ENCODE data around the gene AKT3.
"Not testable (repeated sequence)": the region's sequence is repeated elsewhere in the genome, so short reads cannot be mapped to it uniquely, and the experiment has no call there.

AKT3 gene

GRCh38 chr1:243598433-243598832 is 251.6 kb downstream of the AKT3 start:
- H3K9me3 ChIP-seq (ENCODE audit: control insufficient read depth in 1 of 2, low read length in 2 of 2) = peaks cover 3% of the 10 kb centered on the region in 2 donors
- H3K36me3 ChIP-seq (ENCODE audit: control insufficient read depth in 1 of 2, insufficient read depth in 2 of 2, low read length in 2 of 2) = no peaks in the 10 kb centered on the region
- H3K27me3 ChIP-seq (ENCODE audit: control insufficient read depth in 1 of 2, insufficient read depth in 2 of 2, low read length in 2 of 2) = no peaks in the 10 kb centered on the region
- H3K4me3 ChIP-seq (ENCODE audit: low read depth in 1 of 2, low read length in 2 of 2) = no peak overlapping the region
- H3K9ac ChIP-seq (ENCODE audit: low read depth in 1 of 2, low read length in 2 of 2) = no peak overlapping the region
- no peaks in the 10 kb centered on the region for H3K4me1 ChIP-seq (ENCODE audit: control insufficient read depth in 1 of 2, insufficient read depth in 2 of 2, low read length in 2 of 2)
- no peak overlapping the region for H3K27ac ChIP-seq (ENCODE audit: low read depth, low read length)

- Histone ChIP-seq H3K4me3 (ENCODE audit: low read depth in 1 of 2, low read length in 2 of 2) (no peak overlapping the region), H3K27ac (ENCODE audit: low read depth, low read length) (no peak overlapping the region), H3K36me3 (ENCODE audit: control insufficient read depth in 1 of 2, insufficient read depth in 2 of 2, low read length in 2 of 2) (no peaks in the 10 kb centered on the region), H3K9me3 (ENCODE audit: control insufficient read depth in 1 of 2, low read length in 2 of 2) (peaks cover 3% of the 10 kb centered on the region in 2 donors), H3K4me1 (ENCODE audit: control insufficient read depth in 1 of 2, insufficient read depth in 2 of 2, low read length in 2 of 2) (no peaks in the 10 kb centered on the region), H3K9ac (ENCODE audit: low read depth in 1 of 2, low read length in 2 of 2) (no peak overlapping the region), H3K27me3 (ENCODE audit: control insufficient read depth in 1 of 2, insufficient read depth in 2 of 2, low read length in 2 of 2) (no peaks in the 10 kb centered on the region)
Observed at GRCh38 chr1:243597383-243597782, 252.7 kb downstream of the AKT3 start.

GRCh38 chr1:243596431-243597062 is 253.5 kb downstream of the AKT3 start:
- no peaks in the 10 kb centered on the region for H3K9me3 ChIP-seq (ENCODE audit: control insufficient read depth in 1 of 2, low read length in 2 of 2)
- H3K9ac ChIP-seq (ENCODE audit: low read depth in 1 of 2, low read length in 2 of 2) = no peak overlapping the region
- no peaks in the 10 kb centered on the region for H3K36me3 ChIP-seq (ENCODE audit: control insufficient read depth in 1 of 2, insufficient read depth in 2 of 2, low read length in 2 of 2)
- no peaks in the 10 kb centered on the region for H3K4me1 ChIP-seq (ENCODE audit: control insufficient read depth in 1 of 2, insufficient read depth in 2 of 2, low read length in 2 of 2)
- no peak overlapping the region for H3K27ac ChIP-seq (ENCODE audit: low read depth, low read length)
- H3K4me3 ChIP-seq (ENCODE audit: low read depth in 1 of 2, low read length in 2 of 2) = no peak overlapping the region
- H3K27me3 ChIP-seq (ENCODE audit: control insufficient read depth in 1 of 2, insufficient read depth in 2 of 2, low read length in 2 of 2) = no peaks in the 10 kb centered on the region

DNA sequence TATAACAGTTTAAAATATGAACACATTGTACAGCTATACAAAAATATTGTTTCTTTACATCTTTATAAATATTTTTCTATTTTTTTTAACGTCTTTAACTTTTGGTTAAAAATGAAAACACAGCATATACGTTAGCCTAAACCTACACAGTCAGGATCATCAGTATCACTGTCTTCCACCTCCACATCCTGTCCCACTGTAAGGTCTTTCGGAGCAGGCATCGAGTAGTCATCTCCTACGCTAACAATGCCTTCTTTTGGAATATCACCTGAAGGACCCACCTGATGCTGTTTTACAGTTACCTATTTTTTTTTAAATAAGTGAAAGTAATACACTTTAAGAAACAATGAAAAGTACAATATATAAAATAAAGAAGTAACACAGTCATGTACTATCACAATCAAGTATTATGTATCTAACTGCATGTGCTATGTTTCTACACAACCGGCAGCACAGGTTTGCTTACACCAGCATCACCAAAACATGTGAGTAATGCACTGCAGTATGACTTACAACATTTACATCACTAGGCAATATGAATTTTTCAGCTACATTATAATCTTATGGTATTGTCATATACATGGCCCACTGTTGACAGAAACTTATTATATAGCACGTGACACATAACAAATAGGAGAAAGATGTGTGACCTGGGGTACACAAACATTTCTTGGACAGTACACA is 254.4 kb downstream of the AKT3 start:
- Histone ChIP-seq H3K4me3 (ENCODE audit: low read depth in 1 of 2, low read length in 2 of 2) (no peak overlapping the region), H3K4me1 (ENCODE audit: control insufficient read depth in 1 of 2, insufficient read depth in 2 of 2, low read length in 2 of 2) (no peaks in the 10 kb centered on the region), H3K9ac (ENCODE audit: low read depth in 1 of 2, low read length in 2 of 2) (no peak overlapping the region), H3K36me3 (ENCODE audit: control insufficient read depth in 1 of 2, insufficient read depth in 2 of 2, low read length in 2 of 2) (no peaks in the 10 kb centered on the region), H3K9me3 (ENCODE audit: control insufficient read depth in 1 of 2, low read length in 2 of 2) (no peaks in the 10 kb centered on the region), H3K27ac (ENCODE audit: low read depth, low read length) (no peak overlapping the region), H3K27me3 (ENCODE audit: control insufficient read depth in 1 of 2, insufficient read depth in 2 of 2, low read length in 2 of 2) (no peaks in the 10 kb centered on the region)

GRCh38 chr1:243594455-243594854 is 255.6 kb downstream of the AKT3 start:
- Histone ChIP-seq H3K27me3 (ENCODE audit: control insufficient read depth in 1 of 2, insufficient read depth in 2 of 2, low read length in 2 of 2) (no peaks in the 10 kb centered on the region), H3K4me3 (ENCODE audit: low read depth in 1 of 2, low read length in 2 of 2) (no peak overlapping the region), H3K36me3 (ENCODE audit: control insufficient read depth in 1 of 2, insufficient read depth in 2 of 2, low read length in 2 of 2) (no peaks in the 10 kb centered on the region), H3K4me1 (ENCODE audit: control insufficient read depth in 1 of 2, insufficient read depth in 2 of 2, low read length in 2 of 2) (no peaks in the 10 kb centered on the region), H3K9me3 (ENCODE audit: control insufficient read depth in 1 of 2, low read length in 2 of 2) (no peaks in the 10 kb centered on the region), H3K9ac (ENCODE audit: low read depth in 1 of 2, low read length in 2 of 2) (no peak overlapping the region), H3K27ac (ENCODE audit: low read depth, low read length) (no peak overlapping the region)

DNA sequence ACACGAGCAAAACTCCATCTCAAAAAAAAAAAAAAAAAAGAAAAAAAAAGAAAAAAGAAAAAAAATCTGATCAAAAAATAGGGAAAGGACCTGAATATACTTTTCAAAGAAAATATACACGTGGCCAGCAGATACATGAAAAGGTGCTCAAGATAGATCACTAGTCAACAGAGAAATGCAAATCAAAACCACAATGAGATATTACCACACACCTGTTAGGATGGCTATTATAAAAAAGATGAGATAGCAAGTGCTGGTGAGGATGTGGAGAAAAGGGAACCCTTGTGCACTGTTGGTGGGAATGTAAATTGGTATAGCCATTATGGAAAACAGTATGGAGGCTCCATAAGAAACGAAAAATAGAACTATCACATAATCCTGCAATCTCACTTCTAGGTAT is 260.8 kb downstream of the AKT3 start:
- H3K4me1 ChIP-seq (ENCODE audit: control insufficient read depth in 1 of 2, insufficient read depth in 2 of 2, low read length in 2 of 2); H3K27ac ChIP-seq (ENCODE audit: low read depth, low read length); H3K36me3 ChIP-seq (ENCODE audit: control insufficient read depth in 1 of 2, insufficient read depth in 2 of 2, low read length in 2 of 2); H3K27me3 ChIP-seq (ENCODE audit: control insufficient read depth in 1 of 2, insufficient read depth in 2 of 2, low read length in 2 of 2); H3K9ac ChIP-seq (ENCODE audit: low read depth in 1 of 2, low read length in 2 of 2); H3K4me3 ChIP-seq (ENCODE audit: low read depth in 1 of 2, low read length in 2 of 2): not testable (repeated sequence)
- H3K9me3 ChIP-seq (ENCODE audit: control insufficient read depth in 1 of 2, low read length in 2 of 2) = peaks cover 0 to 11% of the 10 kb centered on the region in 2 donors

- Histone ChIP-seq H3K4me3 (ENCODE audit: low read depth in 1 of 2, low read length in 2 of 2) (no peak overlapping the region), H3K9ac (ENCODE audit: low read depth in 1 of 2, low read length in 2 of 2) (no peak overlapping the region), H3K27ac (ENCODE audit: low read depth, low read length) (no peak overlapping the region), H3K9me3 (ENCODE audit: control insufficient read depth in 1 of 2, low read length in 2 of 2) (peaks cover 2 to 11% of the 10 kb centered on the region in 2 donors), H3K27me3 (ENCODE audit: control insufficient read depth in 1 of 2, insufficient read depth in 2 of 2, low read length in 2 of 2) (no peaks in the 10 kb centered on the region), H3K4me1 (ENCODE audit: control insufficient read depth in 1 of 2, insufficient read depth in 2 of 2, low read length in 2 of 2) (no peaks in the 10 kb centered on the region), H3K36me3 (ENCODE audit: control insufficient read depth in 1 of 2, insufficient read depth in 2 of 2, low read length in 2 of 2) (no peaks in the 10 kb centered on the region)
Observed at GRCh38 chr1:243587823-243588560, 262.1 kb downstream of the AKT3 start.

- Histone ChIP-seq H3K27me3 (ENCODE audit: control insufficient read depth in 1 of 2, insufficient read depth in 2 of 2, low read length in 2 of 2) (no peaks in the 10 kb centered on the region), H3K4me3 (ENCODE audit: low read depth in 1 of 2, low read length in 2 of 2) (no peak overlapping the region), H3K36me3 (ENCODE audit: control insufficient read depth in 1 of 2, insufficient read depth in 2 of 2, low read length in 2 of 2) (no peaks in the 10 kb centered on the region), H3K9me3 (ENCODE audit: control insufficient read depth in 1 of 2, low read length in 2 of 2) (peaks cover 5 to 14% of the 10 kb centered on the region in 2 donors), H3K27ac (ENCODE audit: low read depth, low read length) (no peak overlapping the region), H3K9ac (ENCODE audit: low read depth in 1 of 2, low read length in 2 of 2) (no peak overlapping the region), H3K4me1 (ENCODE audit: control insufficient read depth in 1 of 2, insufficient read depth in 2 of 2, low read length in 2 of 2) (no peaks in the 10 kb centered on the region)
Observed at GRCh38 chr1:243587285-243587684, 262.8 kb downstream of the AKT3 start.

GRCh38 chr1:243585982-243586381 is 264.1 kb downstream of the AKT3 start:
- Histone ChIP-seq H3K4me1 (ENCODE audit: control insufficient read depth in 1 of 2, insufficient read depth in 2 of 2, low read length in 2 of 2) (no peaks in the 10 kb centered on the region), H3K4me3 (ENCODE audit: low read depth in 1 of 2, low read length in 2 of 2) (no peak overlapping the region), H3K9ac (ENCODE audit: low read depth in 1 of 2, low read length in 2 of 2) (no peak overlapping the region), H3K27ac (ENCODE audit: low read depth, low read length) (no peak overlapping the region), H3K27me3 (ENCODE audit: control insufficient read depth in 1 of 2, insufficient read depth in 2 of 2, low read length in 2 of 2) (no peaks in the 10 kb centered on the region), H3K36me3 (ENCODE audit: control insufficient read depth in 1 of 2, insufficient read depth in 2 of 2, low read length in 2 of 2) (no peaks in the 10 kb centered on the region), H3K9me3 (ENCODE audit: control insufficient read depth in 1 of 2, low read length in 2 of 2) (peaks cover 9 to 14% of the 10 kb centered on the region in 2 donors)

DNA sequence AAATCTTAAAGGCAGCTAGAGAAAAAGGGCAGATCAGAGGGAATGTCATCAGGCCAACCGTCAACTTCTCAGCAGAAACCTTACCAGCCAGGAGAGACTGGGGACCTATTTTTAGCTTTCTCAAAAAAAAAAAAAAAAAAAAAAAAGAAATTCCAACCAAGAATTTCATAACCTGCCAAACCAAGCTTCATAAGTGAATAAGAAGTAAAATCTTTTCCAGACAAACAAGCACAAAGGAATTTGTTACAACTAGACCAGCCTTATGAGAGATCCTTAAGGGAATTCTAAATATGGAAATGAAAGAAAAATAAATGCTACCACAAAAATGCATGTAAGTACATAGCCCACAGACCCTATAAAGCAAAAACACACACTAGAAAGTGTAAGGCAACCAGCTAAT is 267.7 kb downstream of the AKT3 start:
- H3K36me3 ChIP-seq (ENCODE audit: control insufficient read depth in 1 of 2, insufficient read depth in 2 of 2, low read length in 2 of 2) = no peaks in the 10 kb centered on the region
- H3K27ac ChIP-seq (ENCODE audit: low read depth, low read length) = no peak overlapping the region
- H3K4me3 ChIP-seq (ENCODE audit: low read depth in 1 of 2, low read length in 2 of 2) = no peak overlapping the region
- H3K9ac ChIP-seq (ENCODE audit: low read depth in 1 of 2, low read length in 2 of 2) = no peak overlapping the region
- no peaks in the 10 kb centered on the region for H3K4me1 ChIP-seq (ENCODE audit: control insufficient read depth in 1 of 2, insufficient read depth in 2 of 2, low read length in 2 of 2)
- H3K9me3 ChIP-seq (ENCODE audit: control insufficient read depth in 1 of 2, low read length in 2 of 2) = peaks cover 11 to 14% of the 10 kb centered on the region in 2 donors
- no peaks in the 10 kb centered on the region for H3K27me3 ChIP-seq (ENCODE audit: control insufficient read depth in 1 of 2, insufficient read depth in 2 of 2, low read length in 2 of 2)
